OCI-LY7 (cell line): Measurements from ENCODE around the gene GNAL. TPM values are rescaled to one million over a fixed set of nuclear protein-coding genes. Genes with fewer than 3 reads are reported as not detected.

ENCODE experiments used
- BruUV-seq: library from RNA; stranded (reverse); fragments of 400-500 nt; replicated peaks from 2 replicates; lab custom pipeline; 2021; lab: Mats Ljungman, UMichigan
- CTCF ChIA-PET: fragments of 300-600 bp; sonication (Branson Sonifier 250); formaldehyde crosslinking; loops from one replicate; lab custom pipeline; 2022; ENCODE audit warnings: antibody characterized with exemption; ENCODE audit not compliant: unreplicated experiment; lab: Charles Lee
- POLR2A ChIA-PET: fragments of 300-600 bp; sonication (Branson Sonifier 250); formaldehyde crosslinking; loops from one replicate; lab custom pipeline; 2022; ENCODE audit warnings: antibody characterized with exemption; lab: Charles Lee
- DNase-seq: peaks from one replicate; pipeline ENCODE4 v3.0.0-alpha.2; 2015; ENCODE audit warnings: low spot score
- H2AFZ ChIP-seq: fragments of 200-600 bp; sonication (generic), shearing (Covaris generic); 2 replicates; pipeline ENCODE4 v1.6.1; 2014; ENCODE audit warnings: mild to moderate bottlenecking, antibody characterized with exemption, low read length, moderate library complexity
- H3K27ac ChIP-seq: fragments of 200-600 bp; sonication (generic); 2 replicates; pipeline ENCODE4 v1.5.1; 2014; ENCODE audit warnings: mixed run types, low read depth, mild to moderate bottlenecking, moderate library complexity, low read length, inconsistent platforms; ENCODE audit not compliant: poor library complexity, severe bottlenecking
- H3K36me3 ChIP-seq: fragments of 200-600 bp; sonication (generic); 2 replicates; pipeline ENCODE4 v1.6.1; 2014; ENCODE audit warnings: mild to moderate bottlenecking, antibody characterized with exemption, low read length, moderate library complexity, mixed read lengths; ENCODE audit not compliant: insufficient read depth
- H3K4me1 ChIP-seq: fragments of 200-600 bp; sonication (generic); 2 replicates; pipeline ENCODE4 v1.5.1; 2014; ENCODE audit warnings: mild to moderate bottlenecking, low read length; ENCODE audit not compliant: insufficient read depth, poor library complexity, severe bottlenecking
- H3K4me2 ChIP-seq: fragments of 200-600 bp; sonication (generic); 2 replicates; pipeline ENCODE4 v1.6.1; 2014; ENCODE audit warnings: mild to moderate bottlenecking, low read length
- H3K4me3 ChIP-seq: fragments of 200-600 bp; sonication (generic); 2 replicates; pipeline ENCODE4 v1.5.1; 2014; ENCODE audit warnings: mild to moderate bottlenecking, low read depth, low read length; ENCODE audit not compliant: poor library complexity, severe bottlenecking
- H3K79me2 ChIP-seq: fragments of 200-600 bp; sonication (generic); 2 replicates; pipeline ENCODE4 v1.6.1; 2016; ENCODE audit warnings: low read depth, mild to moderate bottlenecking, low read length, moderate library complexity, mixed read lengths; ENCODE audit not compliant: insufficient read depth
- H3K9me2 ChIP-seq: fragments of 200-600 bp; sonication (generic); 2 replicates; pipeline ENCODE4 v1.6.1; 2016; ENCODE audit warnings: mild to moderate bottlenecking, low read length, mixed read lengths; ENCODE audit not compliant: insufficient read depth
- H3K9me3 ChIP-seq: fragments of 200-600 bp; sonication (generic); 2 replicates; pipeline ENCODE4 v1.6.1; 2014; ENCODE audit warnings: mild to moderate bottlenecking, mixed run types, low read length, mixed read lengths
- H4K20me1 ChIP-seq: fragments of 200-600 bp; sonication (generic); 2 replicates; pipeline ENCODE4 v1.6.1; 2014; ENCODE audit warnings: mild to moderate bottlenecking, antibody characterized with exemption, low read length, moderate library complexity, mixed read lengths; ENCODE audit not compliant: insufficient read depth
- CTCF ChIP-seq: fragments of 200-600 bp; sonication (generic); conservative IDR thresholded peaks from 2 replicates; pipeline ENCODE4 v1.5.1; 2014; ENCODE audit warnings: mild to moderate bottlenecking, antibody characterized with exemption, low read length, moderate library complexity, mixed read lengths
- EZH2phosphoT487 ChIP-seq: fragments of 200-600 bp; sonication (generic); IDR thresholded peaks from 2 replicates; pipeline ENCODE4 v1.6.1; 2018; ENCODE audit warnings: low read depth, borderline replicate concordance, mild to moderate bottlenecking, mixed run types, antibody characterized with exemption, low read length, moderate library complexity, mixed read lengths
- intact Hi-C: fragments of 100-400 bp; cut with micrococcal nuclease; formaldehyde crosslinking; loops from one replicate; pipeline ENCODE4 v1.10.0; 2022; ENCODE audit not compliant: unreplicated experiment
- total RNA-seq, 2 experiments: library from RNA; depleted of rRNA in 1 of 2; stranded (reverse); fragments of >200 nt in 1 of 2; shearing (Covaris generic) in 1 of 2; gene quantifications; 2 replicates each; pipeline ENCODE4 v1.2.3, GENCODE V29; 2014 to 2022

Gene GNAL
- total RNA-seq, 2 experiments from 2014 or later: 0.03 to 0.25 TPM

DNA sequence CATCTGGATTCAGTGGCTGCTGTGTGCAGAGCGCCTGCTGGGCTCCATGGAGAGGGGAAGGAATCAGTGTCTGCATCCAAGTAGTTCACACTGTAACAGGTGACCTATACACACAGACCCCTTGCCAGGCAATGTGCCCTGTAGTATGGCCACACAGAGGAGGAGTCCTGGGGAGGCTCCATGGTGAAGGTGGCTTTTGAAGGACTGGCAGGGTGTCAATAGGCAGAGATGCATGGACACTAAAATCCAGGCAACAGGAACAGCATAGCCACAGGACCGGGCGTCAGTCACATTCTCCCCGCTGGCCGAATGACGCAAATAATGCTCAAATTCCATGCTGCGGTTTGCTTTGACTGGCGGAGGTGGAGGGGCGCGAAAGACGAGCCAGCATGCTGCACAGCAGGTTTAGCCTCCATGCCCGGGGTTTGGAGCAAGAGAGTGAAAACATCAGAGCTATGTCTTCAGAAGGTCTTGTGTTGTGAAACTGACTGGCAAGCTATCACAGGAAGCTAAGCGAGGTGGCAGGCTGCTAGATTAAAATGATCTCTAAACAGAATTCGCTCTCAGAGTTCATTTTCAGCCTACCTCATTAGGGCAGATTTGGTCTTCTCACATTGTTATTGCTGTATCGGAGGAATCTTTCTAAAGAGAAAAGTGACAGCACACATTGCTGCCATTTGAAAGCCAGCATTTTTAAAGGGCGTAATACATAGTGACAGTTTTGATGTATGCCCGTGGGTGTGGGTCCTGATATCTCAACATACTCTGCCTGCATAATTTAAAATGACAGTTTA, 161.0 kb downstream of the GNAL start:
- Histone ChIP-seq H3K9me2 (no peaks in the 10 kb centered on the region), H3K9me3 (no peaks in the 10 kb centered on the region), H3K4me3 (peak overlapping the region; percentile 90), H3K4me1 (peaks cover 25% of the 10 kb centered on the region), H4K20me1 (peaks cover 15% of the 10 kb centered on the region; the same call in 1 of the 2 replicates), H3K79me2 (peaks cover 23% of the 10 kb centered on the region), H3K4me2 (peak overlapping the region; percentile 86), H3K36me3 (no peaks in the 10 kb centered on the region), H3K27ac (no peak overlapping the region), H2AFZ (peak overlapping the region; percentile 91)
- BruUV-seq: no TSS peak
- intact Hi-C loops: loop anchor here (5.0 kb wide), 1 partner anchor 202 kb away; no protein-coding TSS in a partner anchor
- POLR2A ChIA-PET: interaction anchor here (0.6 to 1.4 kb wide), 8 partner anchors 8 to 1325 kb away, joined by 3 to 4 read pairs (median 3); partner anchors contain the start of gene NAPG
- DNase-seq: peak; percentile 31
- CTCF ChIA-PET: no interaction called here
- no peak for TF ChIP-seq CTCF
- TF ChIP-seq EZH2phosphoT487: no peak

- peaks cover 15% of the 10 kb centered on the region; the same call in 1 of the 2 replicates for H4K20me1 ChIP-seq
- ChIA-PET POLR2A (interaction anchor here (0.6 to 1.4 kb wide), 5 partner anchors 8 to 1325 kb away, joined by 3 to 4 read pairs (median 3); partner anchors contain the start of gene NAPG), CTCF (no interaction called here)
- H3K27ac ChIP-seq: peak overlapping the region; percentile 35
- peaks cover 25% of the 10 kb centered on the region for H3K4me1 ChIP-seq
- peak overlapping the region; percentile 86 for H3K4me2 ChIP-seq
- DNase-seq: no peak
- intact Hi-C loops: loop anchor here (1.0 to 5.0 kb wide), 3 partner anchors 58 to 202 kb away; partner anchors contain the start of genes IMPA2 and MPPE1
- peak overlapping the region; percentile 91 for H2AFZ ChIP-seq
- H3K9me3 ChIP-seq: no peaks in the 10 kb centered on the region
- TF ChIP-seq CTCF (no peak), EZH2phosphoT487 (no peak)
- H3K4me3 ChIP-seq: peak overlapping the region; percentile 90
- TSS peak; percentile 92 for BruUV-seq
- no peaks in the 10 kb centered on the region for H3K36me3 ChIP-seq
- peaks cover 23% of the 10 kb centered on the region for H3K79me2 ChIP-seq
- no peaks in the 10 kb centered on the region for H3K9me2 ChIP-seq
These were observed 161.7 kb downstream of the GNAL start for GRCh38 chr18:11850821-11851145.
